Esophagus squamous epithelium (tissue), 4 donors: ENCODE results near the gene ZNF230.

Experiments
- CTCF ChIP-seq, 6 experiments: fragments of 450-650 bp in 4 of 6; fragments of 200-600 bp in 2 of 6; sonication (generic) in 2 of 6; IDR thresholded peaks; one replicate each; pipeline ENCODE4 v1.5.1; 2016 to 2019; ENCODE audit warnings: antibody characterized with exemption in 6 of 6, mild to moderate bottlenecking in 4 of 6, moderate library complexity in 4 of 6
- POLR2A ChIP-seq, 4 donors: fragments of 450-650 bp; IDR thresholded peaks; one replicate each; pipeline ENCODE4 v1.6.1; 2017; ENCODE audit warnings: antibody characterized with exemption in 4 of 4, mild to moderate bottlenecking in 4 of 4, moderate library complexity in 3 of 4

- no peak for TF ChIP-seq CTCF (IDR thresholded peaks at IDR 0.05)
- no peak for TF ChIP-seq POLR2A (IDR thresholded peaks at IDR 0.05)
These were observed 29.3 kb downstream of the ZNF230 start for GRCh38 chr19:44032001-44032610.
